ENCODE data around the gene SH3GLB2.

- no peak for TF ChIP-seq POLR2A (IDR thresholded peaks at IDR 0.05)
- TF ChIP-seq, protein P1, sequence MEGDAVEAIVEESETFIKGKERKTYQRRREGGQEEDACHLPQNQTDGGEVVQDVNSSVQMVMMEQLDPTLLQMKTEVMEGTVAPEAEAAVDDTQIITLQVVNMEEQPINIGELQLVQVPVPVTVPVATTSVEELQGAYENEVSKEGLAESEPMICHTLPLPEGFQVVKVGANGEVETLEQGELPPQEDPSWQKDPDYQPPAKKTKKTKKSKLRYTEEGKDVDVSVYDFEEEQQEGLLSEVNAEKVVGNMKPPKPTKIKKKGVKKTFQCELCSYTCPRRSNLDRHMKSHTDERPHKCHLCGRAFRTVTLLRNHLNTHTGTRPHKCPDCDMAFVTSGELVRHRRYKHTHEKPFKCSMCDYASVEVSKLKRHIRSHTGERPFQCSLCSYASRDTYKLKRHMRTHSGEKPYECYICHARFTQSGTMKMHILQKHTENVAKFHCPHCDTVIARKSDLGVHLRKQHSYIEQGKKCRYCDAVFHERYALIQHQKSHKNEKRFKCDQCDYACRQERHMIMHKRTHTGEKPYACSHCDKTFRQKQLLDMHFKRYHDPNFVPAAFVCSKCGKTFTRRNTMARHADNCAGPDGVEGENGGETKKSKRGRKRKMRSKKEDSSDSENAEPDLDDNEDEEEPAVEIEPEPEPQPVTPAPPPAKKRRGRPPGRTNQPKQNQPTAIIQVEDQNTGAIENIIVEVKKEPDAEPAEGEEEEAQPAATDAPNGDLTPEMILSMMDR (IDR thresholded peaks at IDR 0.05) = no peak
Observed at GRCh38 chr9:129060991-129061390, 32.9 kb upstream of the SH3GLB2 start.
